WERI-Rb-1 (cell line): Measurements from ENCODE around the gene GNAZ.

ENCODE experiments used
- DNase-seq: peaks from one replicate; pipeline ENCODE4 v3.0.0-alpha.2; 2020
- H3K27ac ChIP-seq: fragments of 250-450 bp; sonication (Bioruptor Pico); 2 replicates; pipeline ENCODE4 v1.5.1; 2020; ENCODE audit warnings: mild to moderate bottlenecking, moderate library complexity
- H3K27me3 ChIP-seq: fragments of 250-450 bp; sonication (Bioruptor Pico); 2 replicates; pipeline ENCODE4 v1.5.1; 2021; ENCODE audit warnings: mild to moderate bottlenecking, low read depth, moderate library complexity; ENCODE audit not compliant: insufficient read depth, severe bottlenecking
- H3K36me3 ChIP-seq: fragments of 250-450 bp; sonication (Bioruptor Pico); 2 replicates; pipeline ENCODE4 v1.5.1; 2020; ENCODE audit warnings: mild to moderate bottlenecking, moderate library complexity
- H3K4me3 ChIP-seq: 2 replicates; pipeline ENCODE4 v1.5.1; 2011; ENCODE audit warnings: low read depth, mild to moderate bottlenecking, control low read depth, low read length
- H3K9me3 ChIP-seq: fragments of 250-450 bp; sonication (Bioruptor Pico); 2 replicates; pipeline ENCODE4 v1.5.1; 2021; ENCODE audit warnings: mild to moderate bottlenecking, moderate library complexity; ENCODE audit not compliant: severe bottlenecking
- CTCF ChIP-seq: IDR thresholded peaks from 2 replicates; pipeline ENCODE4 v1.5.1; 2011; ENCODE audit warnings: low read depth, mild to moderate bottlenecking, control low read depth, inconsistent platforms, low read length

Gene GNAZ

GRCh38 chr22:23137905-23138561, 67.7 kb downstream of the GNAZ start:
- DNase-seq = no peak

GRCh38 chr22:23138584-23139435, 68.5 kb downstream of the GNAZ start:
- no peak for DNase-seq
- no peaks in the 10 kb centered on the region for H3K36me3 ChIP-seq
- H3K4me3 ChIP-seq = no peak overlapping the region
- no peaks in the 10 kb centered on the region for H3K27me3 ChIP-seq
- no peaks in the 10 kb centered on the region for H3K9me3 ChIP-seq
- H3K27ac ChIP-seq = no peak overlapping the region
- no peak for TF ChIP-seq CTCF

More at GRCh38 chr22:23137905-23138561, 67.7 kb downstream of the GNAZ start:
- Histone ChIP-seq H3K27ac (no peak overlapping the region), H3K4me3 (no peak overlapping the region), H3K27me3 (no peaks in the 10 kb centered on the region), H3K36me3 (no peaks in the 10 kb centered on the region), H3K9me3 (no peaks in the 10 kb centered on the region)
- TF ChIP-seq CTCF = no peak

- H3K4me3 ChIP-seq = no peak overlapping the region
- TF ChIP-seq CTCF = no peak
- H3K9me3 ChIP-seq = no peaks in the 10 kb centered on the region
- H3K27ac ChIP-seq = no peak overlapping the region
- H3K36me3 ChIP-seq = no peaks in the 10 kb centered on the region
- no peak for DNase-seq
- H3K27me3 ChIP-seq = no peaks in the 10 kb centered on the region
These were observed 70.1 kb downstream of the GNAZ start for GRCh38 chr22:23140385-23140784.

- no peak for TF ChIP-seq CTCF
- Histone ChIP-seq H3K36me3 (no peaks in the 10 kb centered on the region), H3K27ac (peak overlapping the region; percentile 46; the same call in 1 of the 2 replicates), H3K9me3 (no peaks in the 10 kb centered on the region), H3K27me3 (no peaks in the 10 kb centered on the region), H3K4me3 (peak overlapping the region; percentile 33; the same call in 1 of the 2 replicates)
- no peak for DNase-seq
These were observed 72.3 kb downstream of the GNAZ start for GRCh38 chr22:23142546-23143105.

GRCh38 chr22:23143119-23143518, 72.8 kb downstream of the GNAZ start:
- H3K27me3 ChIP-seq = no peaks in the 10 kb centered on the region
- H3K27ac ChIP-seq = no peak overlapping the region

More at GRCh38 chr22:23143119-23143518, 72.8 kb downstream of the GNAZ start:
- no peak for DNase-seq
- TF ChIP-seq CTCF = no peak
- H3K9me3 ChIP-seq = no peaks in the 10 kb centered on the region
- H3K36me3 ChIP-seq = no peaks in the 10 kb centered on the region
- no peak overlapping the region for H3K4me3 ChIP-seq
